H1 (cell line): ENCODE data around the gene ANP32A. TPM values are rescaled to one million over a fixed set of nuclear protein-coding genes. Genes with fewer than 3 reads are reported as not detected.

Source experiments
- CTCF ChIA-PET: fragments of 300-600 bp; sonication (Branson Sonifier 250); formaldehyde crosslinking; loops from one replicate; lab custom pipeline; 2021; ENCODE audit not compliant: partially characterized antibody; lab: Charles Lee
- POLR2A ChIA-PET: fragments of 300-600 bp; sonication (Branson Sonifier 250); formaldehyde crosslinking; loops from one replicate; lab custom pipeline; 2021; ENCODE audit warnings: inconsistent platforms; ENCODE audit not compliant: partially characterized antibody; lab: Charles Lee
- DNase-seq, 2 experiments: peaks; one replicate each; pipeline versions ENCODE4 v3.0.0 to v3.0.0-alpha.2; 2010 to 2022; ENCODE audit warnings: low spot score in 2 of 2, low read depth in 1 of 2, mixed read lengths in 1 of 2
- FAIRE-seq: peaks from 2 replicates; lab custom pipeline; 2011; peaks lifted over from hg19 to GRCh38; lab: Jason Lieb, UNC
- H2AFZ ChIP-seq: 2 replicates; pipeline ENCODE4 v1.8.1; 2012; ENCODE audit warnings: low read length, inconsistent platforms
- H2AK5ac ChIP-seq: 2 replicates; pipeline ENCODE4 v1.6.1; 2013; ENCODE audit warnings: low read depth, low read length
- H2BK120ac ChIP-seq: replicated peaks from 2 replicates; pipeline ENCODE3; 2013; ENCODE audit warnings: low read depth, low read length, inconsistent platforms
- H2BK12ac ChIP-seq: 2 replicates; pipeline ENCODE4 v1.6.1; 2013; ENCODE audit warnings: low read depth, low read length
- H2BK15ac ChIP-seq: 2 replicates; pipeline ENCODE4 v1.6.1; 2013; ENCODE audit warnings: low read length
- H2BK20ac ChIP-seq: 2 replicates; pipeline ENCODE4 v1.6.1; 2013; ENCODE audit warnings: low read length
- H2BK5ac ChIP-seq: 2 replicates; pipeline ENCODE4 v1.6.1; 2013; ENCODE audit warnings: low read depth, low read length
- H3K14ac ChIP-seq: 2 replicates; pipeline ENCODE4 v1.6.1; 2013; ENCODE audit warnings: inconsistent platforms; ENCODE audit not compliant: insufficient read length
- H3K18ac ChIP-seq: 2 replicates; pipeline ENCODE4 v1.6.1; 2013; ENCODE audit warnings: low read length; ENCODE audit errors: extremely low read depth
- H3K23ac ChIP-seq: 2 replicates; pipeline ENCODE4 v1.6.1; 2013; ENCODE audit warnings: inconsistent platforms; ENCODE audit not compliant: insufficient read length
- H3K23me2 ChIP-seq: 2 replicates; pipeline ENCODE4 v1.6.1; 2013; ENCODE audit warnings: low read depth, low read length
- H3K27ac ChIP-seq: 2 replicates; pipeline ENCODE4 v1.6.1; 2011; ENCODE audit warnings: low read depth, low read length, inconsistent platforms
- H3K27me3 ChIP-seq, 4 experiments: replicated peaks in 1 of 4; 1 replicate in 1 of 4; 2 replicates in 3 of 4; pipeline versions ENCODE4 v1.6.1 to v1.8.1; 2011 to 2013; ENCODE audit warnings: low read length in 3 of 4, mild to moderate bottlenecking in 3 of 4, inconsistent platforms in 2 of 4, mixed read lengths in 2 of 4, moderate library complexity in 1 of 4; ENCODE audit not compliant: control insufficient read depth in 3 of 4, insufficient read depth in 3 of 4; ENCODE audit errors: extremely low read depth in 1 of 4
- H3K36me3 ChIP-seq, 4 experiments: 2 replicates each; pipeline versions ENCODE4 v1.6.1 to v1.8.1; 2011 to 2013; ENCODE audit warnings: mild to moderate bottlenecking in 4 of 4, low read length in 3 of 4, moderate library complexity in 2 of 4, control low read depth in 1 of 4, inconsistent platforms in 1 of 4; ENCODE audit not compliant: insufficient read depth in 4 of 4, control insufficient read depth in 2 of 4
- H3K4ac ChIP-seq: replicated peaks from 2 replicates; pipeline ENCODE3; 2013; ENCODE audit warnings: low read length, low read depth, mixed read lengths, inconsistent platforms; ENCODE audit not compliant: insufficient read length
- H3K4me1 ChIP-seq, 4 experiments: replicated peaks in 1 of 4; 1 replicate in 1 of 4; 2 replicates in 3 of 4; pipeline versions ENCODE4 v1.6.1 to v1.8.1; 2011 to 2013; ENCODE audit warnings: low read length in 3 of 4, inconsistent platforms in 2 of 4, mixed read lengths in 1 of 4; ENCODE audit not compliant: insufficient read depth in 4 of 4, control insufficient read depth in 3 of 4
- H3K4me2 ChIP-seq, 2 experiments: 2 replicates each; pipeline versions ENCODE4 v1.6.1 to v1.8.1; 2011 to 2013; ENCODE audit warnings: low read depth in 2 of 2, low read length in 2 of 2, control low read depth in 1 of 2, inconsistent platforms in 1 of 2, mild to moderate bottlenecking in 1 of 2; ENCODE audit not compliant: insufficient read depth in 1 of 2
- H3K4me3 ChIP-seq, 4 experiments: fragments of 200-600, 300-600 bp in 1 of 4; sonication (generic), shearing (Covaris generic), sonication (Bioruptor Twin) in 1 of 4; 2 replicates each; pipeline versions ENCODE4 v1.5.1 to v1.8.1; 2011 to 2016; ENCODE audit warnings: low read length in 4 of 4, low read depth in 3 of 4, control low read depth in 2 of 4, inconsistent platforms in 2 of 4, mild to moderate bottlenecking in 2 of 4, mixed read lengths in 1 of 4, moderate library complexity in 1 of 4; ENCODE audit not compliant: insufficient read depth in 2 of 4; ENCODE audit errors: extremely low read depth in 1 of 4
- H3K56ac ChIP-seq: replicated peaks from 2 replicates; pipeline ENCODE3; 2013; ENCODE audit warnings: low read depth, mild to moderate bottlenecking, mixed read lengths, low read length, inconsistent platforms; ENCODE audit not compliant: insufficient read length
- H3K79me1 ChIP-seq: 2 replicates; pipeline ENCODE4 v1.6.1; 2013; ENCODE audit warnings: low read depth, low read length, control low read depth
- H3K79me2 ChIP-seq, 2 experiments: 2 replicates each; pipeline versions ENCODE4 v1.6.1 to v1.8.1; 2012 to 2013; ENCODE audit warnings: low read length in 2 of 2, mild to moderate bottlenecking in 2 of 2, inconsistent platforms in 1 of 2; ENCODE audit not compliant: insufficient read depth in 2 of 2, control insufficient read depth in 1 of 2
- H3K9ac ChIP-seq, 4 experiments: replicated peaks in 1 of 4; 1 replicate in 1 of 4; 2 replicates in 3 of 4; pipeline versions ENCODE4 v1.6.1 to v1.8.1; 2011 to 2013; ENCODE audit warnings: low read depth in 3 of 4, low read length in 3 of 4, control low read depth in 2 of 4, mild to moderate bottlenecking in 2 of 4, moderate library complexity in 2 of 4, inconsistent platforms in 1 of 4; ENCODE audit errors: extremely low read depth in 1 of 4
- H3K9me3 ChIP-seq, 2 experiments: 2 replicates each; pipeline versions ENCODE4 v1.6.1 to v1.8.1; 2012 to 2013; ENCODE audit warnings: mild to moderate bottlenecking in 2 of 2, moderate library complexity in 2 of 2, control low read depth in 1 of 2, inconsistent platforms in 1 of 2, low read depth in 1 of 2, low read length in 1 of 2, mixed read lengths in 1 of 2; ENCODE audit not compliant: insufficient read depth in 2 of 2
- H4K20me1 ChIP-seq, 2 experiments: replicated peaks in 1 of 2; 2 replicates each; pipeline versions ENCODE3 to v1.8.1; 2011 to 2013; ENCODE audit warnings: inconsistent platforms in 2 of 2, low read length in 2 of 2, mild to moderate bottlenecking in 1 of 2; ENCODE audit not compliant: insufficient read depth in 2 of 2, control insufficient read depth in 1 of 2
- H4K5ac ChIP-seq: 2 replicates; pipeline ENCODE4 v1.6.1; 2013; ENCODE audit warnings: low read length, low read depth, mixed read lengths, inconsistent platforms; ENCODE audit not compliant: insufficient read length
- H4K8ac ChIP-seq: 2 replicates; pipeline ENCODE4 v1.8.0; 2013; ENCODE audit warnings: mild to moderate bottlenecking, moderate library complexity, low read length, inconsistent platforms; ENCODE audit not compliant: insufficient read depth; ENCODE audit errors: extremely low read depth
- H4K91ac ChIP-seq: replicated peaks from 2 replicates; pipeline ENCODE3; 2013; ENCODE audit warnings: low read length, mixed read lengths, inconsistent platforms; ENCODE audit not compliant: insufficient read length
- CTCF ChIP-seq, 3 experiments: IDR thresholded peaks; 1 replicate in 2 of 3; 2 replicates in 1 of 3; pipeline versions ENCODE4 v1.5.1 to v1.6.1; 2011; ENCODE audit warnings: low read length in 3 of 3, mild to moderate bottlenecking in 3 of 3, inconsistent platforms in 2 of 3, low read depth in 1 of 3, moderate library complexity in 1 of 3; ENCODE audit not compliant: insufficient read depth in 1 of 3; ENCODE audit errors: control extremely low read depth in 1 of 3
- GTF2F1 ChIP-seq: IDR thresholded peaks from 2 replicates; pipeline ENCODE4 v1.6.1; 2012; ENCODE audit warnings: low read depth, low read length, improper control_type of control experiment, borderline replicate concordance
- POLR2AphosphoS5 ChIP-seq: IDR thresholded peaks from 2 replicates; pipeline ENCODE4 v1.6.1; 2011; ENCODE audit warnings: low read depth, low read length
- WGBS, 2 experiments: shearing (Covaris generic) in 1 of 2; methylation state at CpG; one replicate each; pipeline versions ENCODE4 v1.1.6 to v1.1.7; 2013 to 2015; ENCODE audit warnings: low lambda C conversion rate in 2 of 2, mixed read lengths in 2 of 2, inconsistent platforms in 1 of 2, low coverage in 1 of 2, missing lambda C conversion rate in 1 of 2; ENCODE audit not compliant: insufficient replicate concordance in 2 of 2, insufficient coverage in 1 of 2, insufficient read length in 1 of 2; ENCODE audit errors: extremely low coverage in 1 of 2, missing lambda C conversion rate in 1 of 2; 5-methylcytosine and 5-hydroxymethylcytosine counted together
- polyA plus RNA-seq, 7 experiments: library from polyadenylated mRNA; depleted of rRNA in 3 of 7; stranded (reverse) in 5 of 7; unstranded in 2 of 7; fragments of >200 nt in 5 of 7; fragments of 200-250 nt in 2 of 7; gene quantifications; 1 replicate in 5 of 7; 2 replicates in 1 of 7; 4 replicates in 1 of 7; pipeline versions ENCODE4 v1.2.1 to v1.2.3, GENCODE V29; 2011 to 2013; ENCODE audit warnings: missing spikeins in 2 of 7, mixed read lengths in 2 of 7
- total RNA-seq: library from RNA; stranded (reverse); fragmentation: NEBNext Ultra II Directional; extraction: Animal tissue kit (Norgen Biotek cat#: 25700); gene quantifications from 2 replicates; pipeline ENCODE4 v1.2.1, GENCODE V29; 2021

ANP32A gene
- total and polyA plus RNA-seq, 2 of the 8 experiments (the other 6 are each of a cell fraction or from before 2014, with no cell fraction given), result 70.8 to 295 TPM

GRCh38 chr15:68785541-68785940 is 35.2 kb downstream of the ANP32A start:
- peaks cover 12 to 58% (median 31%) of the 10 kb centered on the region in 4 experiments for H3K36me3 ChIP-seq

More at GRCh38 chr15:68785541-68785940, 35.2 kb downstream of the ANP32A start:
- H2BK20ac ChIP-seq, result no peak overlapping the region
- H3K27me3 ChIP-seq, result no peaks in the 10 kb centered on the region
- CTCF ChIA-PET, result interaction anchor here (0.9 to 7.7 kb wide), 9 partner anchors 9 to 139 kb away, joined by 3 to 70 read pairs (median 6); no protein-coding TSS in a partner anchor
- H2BK5ac ChIP-seq, result no peak overlapping the region
- H2BK15ac ChIP-seq, result no peak overlapping the region
- H2AFZ ChIP-seq, result no peak overlapping the region
- no peak overlapping the region for H3K4me3 ChIP-seq
- H4K91ac ChIP-seq, result no peak overlapping the region
- peaks cover 7 to 49% of the 10 kb centered on the region in 2 experiments; a peak in 3 of 4 replicates for H3K79me2 ChIP-seq
- no peak overlapping the region for H4K5ac ChIP-seq
- H2AK5ac ChIP-seq, result no peak overlapping the region
- POLR2A ChIA-PET, result interaction anchor here (0.9 kb wide), 1 partner anchor 48 kb away, joined by 3 read pairs; no protein-coding TSS in a partner anchor
- no peak for DNase-seq
- WGBS, 2 experiments, result 83% methylated on average over 5 of the region's 5 CpGs; no CpG with 5 or more reads in 1 of the 2 experiments
- no peaks in the 10 kb centered on the region for H3K23me2 ChIP-seq
- H3K79me1 ChIP-seq, result peaks cover 23% of the 10 kb centered on the region
- H2BK120ac ChIP-seq, result no peak overlapping the region
- H4K20me1 ChIP-seq, result peaks cover 36 to 45% of the 10 kb centered on the region in 2 experiments
- H3K56ac ChIP-seq, result no peak overlapping the region
- TF ChIP-seq GTF2F1 (no peak), POLR2AphosphoS5 (peak; percentile 47; the same call in 1 of the 2 replicates), CTCF (IDR thresholded peaks at IDR 0.05; ENCODE audit: control extremely low read depth in 1 of 3, insufficient read depth in 1 of 3, low read depth in 1 of 3, low read length in 3 of 3) (peak in 2 of 3 experiments; percentile 6 to 13; a peak in 1 of 4 replicates)
- TF ChIP-seq, all 59 proteins: peak for 2
- Histone ChIP-seq H3K9ac (no peak overlapping the region), H3K4ac (no peak overlapping the region), H3K4me2 (no peak overlapping the region), H3K27ac (no peak overlapping the region), H3K4me1 (peaks cover 7 to 30% (median 19%) of the 10 kb centered on the region in 4 experiments), H3K14ac (no peak overlapping the region), H3K9me3 (no peaks in the 10 kb centered on the region), H3K23ac (no peak overlapping the region), H2BK12ac (no peak overlapping the region), H4K8ac (no peak overlapping the region), H3K18ac (no peak overlapping the region)
- FAIRE-seq, result no peak
